Stomach smooth muscle (tissue), 2 donors: Measurements from ENCODE around the gene BOK.

ENCODE experiments used
- H3K27ac ChIP-seq: one replicate; pipeline ENCODE4 v1.7.0; 2013; ENCODE audit warnings: mild to moderate bottlenecking, low read length, inconsistent platforms
- H3K27me3 ChIP-seq, 2 donors: one replicate each; pipeline ENCODE4 v1.7.0; 2013; ENCODE audit warnings: low read length in 2 of 2; ENCODE audit not compliant: insufficient read depth in 2 of 2, control insufficient read depth in 1 of 2
- H3K36me3 ChIP-seq, 2 donors: one replicate each; pipeline ENCODE4 v1.7.0; 2013; ENCODE audit warnings: low read length in 2 of 2; ENCODE audit not compliant: control insufficient read depth in 2 of 2, insufficient read depth in 2 of 2
- H3K4me1 ChIP-seq: one replicate; pipeline ENCODE4 v1.7.0; 2013; ENCODE audit warnings: low read length; ENCODE audit not compliant: control insufficient read depth, insufficient read depth
- H3K4me3 ChIP-seq, 2 donors: one replicate each; pipeline ENCODE4 v1.7.0; 2013; ENCODE audit warnings: low read length in 2 of 2
- H3K9ac ChIP-seq, 2 donors: one replicate each; pipeline ENCODE4 v1.7.0; 2013; ENCODE audit warnings: low read length in 2 of 2, mild to moderate bottlenecking in 1 of 2
- H3K9me3 ChIP-seq, 2 donors: one replicate each; pipeline ENCODE4 v1.7.0; 2013; ENCODE audit warnings: low read length in 2 of 2; ENCODE audit not compliant: control insufficient read depth in 2 of 2
- donor health status: healthy.
- donor health status: Pancreatic carcinoma.

Gene BOK

DNA sequence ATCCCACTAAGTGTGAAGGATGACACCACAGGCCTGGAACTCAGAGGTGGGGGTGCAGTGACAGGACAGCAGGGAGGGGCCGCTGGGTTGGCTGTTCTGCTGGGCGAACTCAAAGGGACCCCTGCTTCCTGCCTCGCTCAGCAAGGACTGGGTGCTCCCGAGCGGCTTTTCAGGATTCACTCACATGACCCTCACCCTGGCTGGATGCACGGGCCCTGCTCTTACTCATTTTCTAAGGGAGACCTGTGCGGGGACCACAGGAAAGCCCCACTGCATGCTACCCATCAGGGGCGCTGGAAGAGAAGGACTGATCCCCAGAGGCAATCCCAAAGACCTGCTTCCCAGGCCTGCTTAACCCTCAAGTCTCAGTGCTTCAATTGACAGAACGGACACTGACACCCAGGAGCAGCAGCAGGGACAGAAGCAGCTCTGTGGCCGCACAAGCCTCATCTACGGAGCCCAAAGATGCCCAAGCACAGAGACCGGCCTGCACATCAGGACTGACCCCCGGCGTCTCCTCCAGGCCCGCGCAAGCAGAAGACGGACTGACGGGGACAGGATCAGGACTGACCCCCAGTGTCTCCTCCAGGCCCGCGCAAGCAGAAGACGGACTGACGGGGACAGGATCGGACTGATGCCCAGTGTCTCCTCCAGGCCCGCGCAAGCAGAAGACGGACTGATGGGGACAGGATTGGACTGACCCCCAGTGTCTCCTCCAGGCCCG lies 48.8 kb downstream of the BOK start:
- Histone ChIP-seq H3K4me1 (peaks cover 13% of the 10 kb centered on the region), H3K27ac (no peak overlapping the region), H3K9me3 (no peaks in the 10 kb centered on the region), H3K9ac (no peak overlapping the region), H3K27me3 (no peaks in the 10 kb centered on the region), H3K36me3 (peaks cover 5 to 13% of the 10 kb centered on the region in 2 donors), H3K4me3 (no peak overlapping the region)

- Histone ChIP-seq H3K27ac (no peak overlapping the region), H3K27me3 (no peaks in the 10 kb centered on the region), H3K4me3 (no peak overlapping the region), H3K4me1 (peaks cover 15% of the 10 kb centered on the region), H3K9ac (peak overlapping the region in 1 of 2 donors; percentile 29), H3K36me3 (peaks cover 3 to 8% of the 10 kb centered on the region in 2 donors), H3K9me3 (no peaks in the 10 kb centered on the region)
Observed at GRCh38 chr2:241608881-241609280, 50.3 kb downstream of the BOK start.

DNA sequence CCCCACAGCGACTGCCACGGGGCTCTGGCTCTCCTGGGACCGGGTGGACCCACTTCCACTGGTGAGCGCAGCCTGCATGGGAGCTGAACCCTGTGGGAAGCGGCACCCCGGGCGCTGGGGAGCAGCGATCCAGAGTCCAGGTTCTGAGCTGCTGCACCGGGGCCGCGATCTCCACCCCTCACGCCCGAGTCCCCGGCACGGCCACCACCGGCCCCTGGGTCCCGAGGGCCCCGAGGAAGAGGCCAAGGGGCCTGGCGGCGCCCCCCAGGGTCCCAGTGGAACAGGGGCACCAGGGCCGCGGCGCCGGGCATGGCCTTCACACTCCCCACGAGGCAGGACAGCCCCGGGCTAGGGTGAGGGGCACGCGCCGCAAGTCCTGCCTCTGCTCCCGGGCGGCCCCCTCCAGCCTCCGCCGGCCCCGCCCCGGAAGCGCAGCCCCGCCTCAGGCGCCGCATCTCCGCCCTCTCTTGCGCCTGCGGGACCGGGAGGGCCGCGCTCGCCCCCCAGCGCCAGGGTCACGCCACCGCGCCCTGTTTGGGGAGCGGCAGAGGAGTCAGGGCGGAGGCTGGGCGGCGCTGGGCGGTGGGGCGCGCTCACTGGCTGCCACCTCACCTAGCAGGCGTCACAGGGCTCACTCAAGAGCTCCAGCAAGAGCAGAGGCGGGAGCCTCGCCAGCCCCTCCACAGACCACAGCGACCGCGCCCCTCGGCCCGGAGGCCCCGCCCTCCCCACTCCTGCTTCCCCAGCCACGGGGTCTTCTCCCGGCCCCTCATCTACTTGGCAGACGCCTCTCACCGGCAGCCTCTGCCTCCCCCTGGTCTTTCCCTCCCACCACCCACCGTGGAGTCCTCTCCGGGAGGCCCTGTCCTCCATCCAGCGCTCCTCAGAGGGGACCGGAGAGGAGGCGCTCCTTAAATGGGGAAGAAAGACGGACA lies 51.6 kb downstream of the BOK start:
- Histone ChIP-seq H3K9me3 (no peaks in the 10 kb centered on the region), H3K9ac (peak overlapping the region; percentile 60 to 68), H3K4me1 (peaks cover 15% of the 10 kb centered on the region), H3K27ac (peak overlapping the region; percentile 78), H3K4me3 (peak overlapping the region; percentile 65 to 76), H3K36me3 (peaks cover 3 to 8% of the 10 kb centered on the region in 2 donors), H3K27me3 (no peaks in the 10 kb centered on the region)

DNA sequence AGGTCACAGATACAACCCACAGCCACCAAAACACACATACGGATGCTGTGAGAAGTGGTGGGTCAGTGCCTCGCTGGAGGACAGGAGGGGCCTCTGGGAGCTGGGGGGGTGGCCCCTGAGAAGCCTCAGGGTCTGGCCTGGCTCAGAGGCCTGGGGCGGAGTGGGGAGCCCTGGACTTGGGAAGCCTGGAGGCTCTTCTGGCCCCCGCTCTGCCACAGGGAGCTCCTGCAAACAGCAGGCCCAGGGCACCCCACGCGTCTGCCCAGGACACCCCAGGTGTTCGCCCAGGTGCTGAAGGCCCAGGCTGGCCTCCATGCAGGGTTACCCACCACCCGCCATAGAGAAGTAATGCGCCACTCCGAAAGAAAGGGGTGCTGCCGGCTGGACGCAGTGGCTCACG lies 52.5 kb downstream of the BOK start:
- H3K4me1 ChIP-seq: peaks cover 15% of the 10 kb centered on the region
- H3K9me3 ChIP-seq: no peaks in the 10 kb centered on the region
- no peaks in the 10 kb centered on the region for H3K27me3 ChIP-seq
- H3K9ac ChIP-seq: no peak overlapping the region
- no peak overlapping the region for H3K27ac ChIP-seq
- no peak overlapping the region for H3K4me3 ChIP-seq
- H3K36me3 ChIP-seq: peaks cover 0 to 4% of the 10 kb centered on the region in 2 donors

DNA sequence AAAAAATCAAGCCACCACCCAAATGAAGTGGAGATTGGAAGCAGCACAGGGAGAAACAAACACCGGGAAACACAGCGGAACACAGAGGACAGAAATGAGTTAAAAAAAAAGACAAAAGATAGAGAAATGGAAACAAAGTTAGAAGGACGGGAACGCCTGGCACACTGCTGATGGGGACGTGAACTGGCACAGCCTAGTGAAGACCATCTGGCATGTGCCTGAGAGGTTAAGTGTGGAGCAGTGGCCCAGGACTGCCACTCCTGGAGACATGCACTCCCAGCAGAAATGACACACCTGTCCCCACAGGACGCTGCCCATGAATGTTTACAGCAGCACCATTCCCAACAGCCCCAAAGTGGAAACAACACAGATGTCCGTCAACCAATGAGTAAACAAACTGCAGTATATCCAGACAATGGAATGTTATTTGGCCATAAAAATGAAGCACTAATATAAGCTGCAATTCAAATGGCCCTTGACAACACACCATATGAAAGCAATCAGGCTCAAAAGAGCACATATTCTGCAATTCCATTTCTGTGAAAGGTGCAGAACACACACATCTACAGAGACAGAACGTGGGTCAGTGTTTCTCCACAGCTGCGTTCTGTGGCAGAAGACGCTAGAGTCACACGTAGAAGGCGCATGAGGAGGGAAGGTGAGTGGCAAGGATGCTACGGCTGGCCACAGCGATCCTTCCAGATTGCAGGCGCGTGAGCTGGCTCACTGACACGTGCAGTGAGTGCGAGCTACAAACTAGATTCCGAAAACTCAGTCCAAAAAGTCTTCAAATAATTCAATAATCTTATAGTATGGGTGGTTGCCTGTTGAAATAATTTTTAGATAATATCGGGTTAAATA lies 53.8 kb downstream of the BOK start:
- Histone ChIP-seq H3K4me3 (peak overlapping the region in 1 of 2 donors; percentile 15), H3K4me1 (peaks cover 15% of the 10 kb centered on the region), H3K27me3 (no peaks in the 10 kb centered on the region), H3K9me3 (no peaks in the 10 kb centered on the region), H3K9ac (no peak overlapping the region), H3K36me3 (no peaks in the 10 kb centered on the region), H3K27ac (no peak overlapping the region)

GRCh38 chr2:241613017-241613780 lies 54.7 kb downstream of the BOK start:
- no peaks in the 10 kb centered on the region for H3K36me3 ChIP-seq
- H3K9me3 ChIP-seq: no peaks in the 10 kb centered on the region
- peaks cover 20% of the 10 kb centered on the region for H3K4me1 ChIP-seq
- H3K27me3 ChIP-seq: no peaks in the 10 kb centered on the region
- no peak overlapping the region for H3K4me3 ChIP-seq
- no peak overlapping the region for H3K9ac ChIP-seq
- H3K27ac ChIP-seq: no peak overlapping the region

DNA sequence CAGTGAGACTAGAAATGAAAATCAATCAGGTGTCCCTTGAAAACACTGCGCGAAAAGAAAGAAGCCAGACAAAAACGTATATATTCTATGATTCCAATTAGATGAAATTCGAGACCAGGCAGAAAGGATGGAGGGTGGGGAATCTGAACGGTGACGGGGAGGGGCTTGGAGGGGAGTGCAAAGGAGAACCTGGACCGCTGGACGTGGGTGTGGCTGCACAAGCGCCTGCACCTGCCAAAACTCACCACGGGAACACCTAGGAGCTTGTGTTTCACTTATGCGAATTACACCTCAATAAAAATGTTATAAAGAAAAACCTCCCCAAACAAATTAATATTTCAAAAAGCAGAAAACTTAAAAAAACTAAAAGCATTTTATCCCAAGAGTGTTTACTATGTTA lies 56.5 kb downstream of the BOK start:
- no peaks in the 10 kb centered on the region for H3K36me3 ChIP-seq
- no peaks in the 10 kb centered on the region for H3K27me3 ChIP-seq
- peaks cover 11% of the 10 kb centered on the region for H3K4me1 ChIP-seq
- no peaks in the 10 kb centered on the region for H3K9me3 ChIP-seq
- H3K27ac ChIP-seq: no peak overlapping the region
- no peak overlapping the region for H3K4me3 ChIP-seq
- no peak overlapping the region for H3K9ac ChIP-seq

GRCh38 chr2:241615522-241616052 lies 57.0 kb downstream of the BOK start:
- Histone ChIP-seq H3K4me1 (peaks cover 9% of the 10 kb centered on the region), H3K9me3 (no peaks in the 10 kb centered on the region), H3K36me3 (no peaks in the 10 kb centered on the region), H3K9ac (no peak overlapping the region), H3K27ac (no peak overlapping the region), H3K4me3 (no peak overlapping the region), H3K27me3 (no peaks in the 10 kb centered on the region)

- H3K9ac ChIP-seq: no peak overlapping the region
- H3K9me3 ChIP-seq: no peaks in the 10 kb centered on the region
- no peak overlapping the region for H3K4me3 ChIP-seq
- no peak overlapping the region for H3K27ac ChIP-seq
- no peaks in the 10 kb centered on the region for H3K36me3 ChIP-seq
- no peaks in the 10 kb centered on the region for H3K27me3 ChIP-seq
- H3K4me1 ChIP-seq: peaks cover 7% of the 10 kb centered on the region
Observed at GRCh38 chr2:241616168-241617125, 57.9 kb downstream of the BOK start.
